GM23338 (cell line): Measurements from ENCODE around the gene PTMA. TPM values are rescaled to one million over a fixed set of nuclear protein-coding genes. Genes with fewer than 3 reads are reported as not detected.

Source experiments
- ATAC-seq: fragments of 200-7000 bp; cut with Tn5 transposase; 3 replicates; pipeline ENCODE4 v1.9.1; 2020
- DNase-seq: peaks from one replicate; pipeline ENCODE4 v3.0.0-alpha.2; 2015; ENCODE audit warnings: low spot score
- H2AFZ ChIP-seq: fragments of 200-600 bp; sonication (generic); 2 replicates; pipeline ENCODE4 v1.8.0; 2016; ENCODE audit warnings: antibody characterized with exemption, mild to moderate bottlenecking, moderate library complexity
- H3F3A ChIP-seq: fragments of 200-600 bp; sonication (generic); replicated peaks from 2 replicates; pipeline ENCODE4 v1.8.0; 2017; ENCODE audit warnings: antibody characterized with exemption, mixed run types, low read depth
- H3K27ac ChIP-seq: fragments of 200-600 bp; sonication (generic); 2 replicates; pipeline ENCODE4 v1.6.1; 2016; ENCODE audit warnings: low read depth
- H3K27me3 ChIP-seq: fragments of 200-600 bp; sonication (generic); 2 replicates; pipeline ENCODE4 v1.8.0; 2016; ENCODE audit warnings: mild to moderate bottlenecking, mixed run types, moderate library complexity; ENCODE audit not compliant: insufficient read depth
- H3K36me3 ChIP-seq: fragments of 200-600 bp; sonication (generic); 2 replicates; pipeline ENCODE4 v1.8.0; 2016; ENCODE audit warnings: mild to moderate bottlenecking; ENCODE audit not compliant: insufficient read depth
- H3K4me1 ChIP-seq: fragments of 200-600 bp; sonication (generic); 2 replicates; pipeline ENCODE4 v1.8.0; 2016; ENCODE audit warnings: mild to moderate bottlenecking, moderate library complexity; ENCODE audit not compliant: insufficient read depth
- H3K4me2 ChIP-seq: fragments of 200-600 bp; sonication (generic); 2 replicates; pipeline ENCODE4 v1.7.1; 2017; ENCODE audit warnings: mixed run types
- H3K4me3 ChIP-seq: fragments of 200-600 bp; sonication (generic); 2 replicates; pipeline ENCODE4 v1.6.1; 2016; ENCODE audit warnings: mixed run types
- H3K79me2 ChIP-seq: fragments of 200-600 bp; sonication (generic); replicated peaks from 2 replicates; pipeline ENCODE4 v1.8.0; 2017; ENCODE audit warnings: mild to moderate bottlenecking; ENCODE audit not compliant: insufficient read depth
- H3K9me2 ChIP-seq: fragments of 200-600 bp; sonication (generic); 2 replicates; pipeline ENCODE4 v1.8.0; 2017; ENCODE audit not compliant: insufficient read depth
- H4K20me1 ChIP-seq: fragments of 200-600 bp; sonication (generic); replicated peaks from 2 replicates; pipeline ENCODE4 v1.8.0; 2017; ENCODE audit warnings: mild to moderate bottlenecking; ENCODE audit not compliant: insufficient read depth
- H3K27ac Mint-ChIP-seq: 2 replicates; pipeline ENCODE4 v1.8.0; 2020; ENCODE audit warnings: inconsistent platforms, mild to moderate bottlenecking, moderate library complexity, mixed read lengths
- H3K27me3 Mint-ChIP-seq: 3 replicates; pipeline ENCODE4 v1.8.0; 2022; ENCODE audit warnings: low read depth, mild to moderate bottlenecking, moderate library complexity, mixed read lengths, inconsistent platforms; ENCODE audit not compliant: insufficient read depth, poor library complexity
- H3K36me3 Mint-ChIP-seq: 3 replicates; pipeline ENCODE4 v1.8.0; 2021; ENCODE audit warnings: low read depth, mild to moderate bottlenecking, inconsistent platforms, moderate library complexity, mixed read lengths
- H3K4me1 Mint-ChIP-seq: 3 replicates; pipeline ENCODE4 v1.8.0; 2020; ENCODE audit warnings: mild to moderate bottlenecking, inconsistent platforms, mixed read lengths
- H3K4me3 Mint-ChIP-seq: 3 replicates; pipeline ENCODE4 v1.8.0; 2021; ENCODE audit warnings: moderate library complexity, mild to moderate bottlenecking, inconsistent platforms, mixed read lengths
- H3K9me3 Mint-ChIP-seq: 3 replicates; pipeline ENCODE4 v1.8.0; 2020; ENCODE audit warnings: moderate library complexity, mild to moderate bottlenecking, inconsistent platforms, mixed read lengths
- CREB1 ChIP-seq: fragments of 250-450 bp; sonication (Bioruptor Pico); IDR thresholded peaks from 2 replicates; pipeline ENCODE4 v1.5.0; 2020; ENCODE audit warnings: low read depth, mild to moderate bottlenecking, moderate library complexity
- CTCF ChIP-seq, 2 experiments: fragments of 200-600 bp in 1 of 2; sonication (generic) in 1 of 2; conservative IDR thresholded peaks; 2 replicates each; pipeline versions ENCODE4 v1.5.1 to v1.6.1; 2016 to 2017; ENCODE audit warnings: antibody characterized with exemption in 2 of 2, low read depth in 2 of 2, mild to moderate bottlenecking in 2 of 2, moderate library complexity in 1 of 2
- ETS1 ChIP-seq: IDR thresholded peaks from 2 replicates; pipeline ENCODE4 v1.6.1; 2016; ENCODE audit warnings: antibody characterized with exemption
- EZH2 ChIP-seq: fragments of 200-600 bp; sonication (generic); IDR thresholded peaks from one replicate; pipeline ENCODE4 v1.8.0; 2017; ENCODE audit warnings: antibody characterized with exemption, mild to moderate bottlenecking, low read depth; ENCODE audit not compliant: unreplicated experiment
- JUNB ChIP-seq: IDR thresholded peaks from one replicate; pipeline ENCODE4 v1.6.1; 2016; ENCODE audit warnings: antibody characterized with exemption; ENCODE audit not compliant: unreplicated experiment
- NANOG ChIP-seq: IDR thresholded peaks from 2 replicates; pipeline ENCODE4 v1.6.1; 2016; ENCODE audit warnings: antibody characterized with exemption, borderline replicate concordance
- POLR2AphosphoS5 ChIP-seq: IDR thresholded peaks from 2 replicates; pipeline ENCODE4 v1.6.1; 2016; ENCODE audit warnings: antibody characterized with exemption, low read depth
- STAT1 ChIP-seq: IDR thresholded peaks from one replicate; pipeline ENCODE4 v1.6.1; 2016; ENCODE audit warnings: antibody characterized with exemption; ENCODE audit not compliant: unreplicated experiment
- ZNF114 ChIP-seq: fragments of 250-450 bp; sonication (Bioruptor Pico); IDR thresholded peaks from 2 replicates; pipeline ENCODE4 v1.5.0; 2020; ENCODE audit warnings: mild to moderate bottlenecking, moderate library complexity
- ZNF462 ChIP-seq: fragments of 250-450 bp; sonication (Bioruptor Pico); IDR thresholded peaks from 2 replicates; pipeline ENCODE4 v1.5.0; 2020; ENCODE audit warnings: mild to moderate bottlenecking, moderate library complexity
- polyA plus RNA-seq: library from polyadenylated mRNA; unstranded; fragments of >200 nt; fragmentation: Nextera tagmentation; extraction: Ambion mirVana; gene quantifications from 2 replicates; pipeline ENCODE4 v1.2.1, GENCODE V29; 2016
- total RNA-seq: library from RNA; depleted of rRNA; stranded (reverse); fragments of >200 nt; shearing (Covaris generic); gene quantifications from 2 replicates; pipeline ENCODE4 v1.2.3, GENCODE V29; 2014

PTMA gene
- total and polyA plus RNA-seq, 2 experiments from 2014 or later: 1,861 to 8,990 TPM

GRCh38 chr2:231717281-231718171, 9.2 kb downstream of the PTMA start:
- no peak overlapping the region; the same call in 1 of the 2 replicates for H2AFZ ChIP-seq
- no peak overlapping the region for H3K4me2 ChIP-seq
- no peaks in the 10 kb centered on the region for H3K27me3 ChIP-seq
- peaks cover 17% of the 10 kb centered on the region; the same call in 1 of the 2 replicates for H3K4me1 ChIP-seq
- no peaks in the 10 kb centered on the region for H3K9me2 ChIP-seq
- H3K4me3 Mint-ChIP-seq: no peak overlapping the region
- no peaks in the 10 kb centered on the region; the same call in 1 of the 2 replicates for H4K20me1 ChIP-seq
- peaks cover 28% of the 10 kb centered on the region for H3K4me1 Mint-ChIP-seq
- peaks cover 31% of the 10 kb centered on the region for H3K27me3 Mint-ChIP-seq
- peaks cover 8% of the 10 kb centered on the region for H3K79me2 ChIP-seq
- ATAC-seq (no peak), DNase-seq (peak; percentile 75)
- H3K9me3 Mint-ChIP-seq: 0 out of 3 replicates have a peak, but pooled peaks cover 4% of the 10 kb centered on the region
- TF ChIP-seq NANOG (no peak), STAT1 (no peak), CREB1 (CRISPR knock-in tag) (no peak), POLR2AphosphoS5 (no peak), CTCF (conservative IDR thresholded peaks at IDR 0.05; ENCODE audit: low read depth in 2 of 2) (no peak), ZNF462 (CRISPR knock-in tag) (no peak), ETS1 (no peak), JUNB (no peak), ZNF114 (CRISPR knock-in tag) (no peak), EZH2 (no peak)
- no peak overlapping the region for H3K4me3 ChIP-seq
- no peak overlapping the region for H3K27ac Mint-ChIP-seq
- H3K36me3 Mint-ChIP-seq: peaks cover 24% of the 10 kb centered on the region
- peaks cover 3% of the 10 kb centered on the region; the same call in 1 of the 2 replicates for H3K36me3 ChIP-seq
- H3F3A ChIP-seq: peaks cover 21% of the 10 kb centered on the region
- no peak overlapping the region; the same call in 1 of the 2 replicates for H3K27ac ChIP-seq
